HUES6 (cell line): ENCODE measurements around the gene BCKDHB.
"Not testable (repeated sequence)": the region's sequence is repeated elsewhere in the genome, so short reads cannot be mapped to it uniquely, and the experiment has no call there.

Experiments used
- H3K27ac ChIP-seq: 2 replicates; pipeline ENCODE4 v1.7.0; 2013; ENCODE audit warnings: low read depth, mild to moderate bottlenecking, low read length, inconsistent platforms
- H3K27me3 ChIP-seq: 2 replicates; pipeline ENCODE4 v1.6.1; 2013; ENCODE audit warnings: low read length; ENCODE audit not compliant: control insufficient read depth, insufficient read depth
- H3K36me3 ChIP-seq: 2 replicates; pipeline ENCODE4 v1.6.1; 2013; ENCODE audit warnings: low read length; ENCODE audit not compliant: control insufficient read depth, insufficient read depth
- H3K4me1 ChIP-seq: 2 replicates; pipeline ENCODE4 v1.6.1; 2013; ENCODE audit warnings: low read length; ENCODE audit not compliant: control insufficient read depth, insufficient read depth
- H3K4me3 ChIP-seq: 2 replicates; pipeline ENCODE4 v1.5.1; 2013; ENCODE audit warnings: low read depth, low read length
- H3K9ac ChIP-seq: one replicate; pipeline ENCODE4 v1.6.1; 2013; ENCODE audit warnings: mild to moderate bottlenecking, low read length
- H3K9me3 ChIP-seq: 2 replicates; pipeline ENCODE4 v1.6.1; 2013; ENCODE audit warnings: low read depth, low read length; ENCODE audit not compliant: control insufficient read depth, insufficient read depth

Gene BCKDHB

DNA sequence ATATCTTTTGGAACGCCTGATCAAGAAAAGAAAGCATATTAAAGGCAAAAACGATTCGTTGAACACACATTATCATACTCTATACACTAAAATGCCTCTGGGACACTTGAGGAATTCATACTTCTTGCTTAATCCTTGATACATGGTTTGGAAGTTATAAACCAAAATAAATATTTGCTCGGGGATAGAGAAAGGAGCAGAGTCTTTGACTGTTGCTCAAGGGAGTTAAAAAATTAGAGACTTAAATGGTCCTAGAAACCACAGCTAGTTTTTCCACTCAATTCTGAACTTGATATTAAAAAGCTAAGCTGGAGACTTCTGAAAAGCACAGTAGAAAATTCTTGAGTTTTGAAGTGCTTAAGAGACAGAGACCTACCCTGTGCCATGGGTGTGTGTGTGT, 98.9 kb downstream of the BCKDHB start:
- H3K4me1 ChIP-seq: peaks cover 4% of the 10 kb centered on the region; the same call in 1 of the 2 replicates
- H3K4me3 ChIP-seq: no peak overlapping the region
- no peak overlapping the region for H3K9ac ChIP-seq
- H3K9me3 ChIP-seq: no peaks in the 10 kb centered on the region
- H3K27me3 ChIP-seq: no peaks in the 10 kb centered on the region
- H3K27ac ChIP-seq: no peak overlapping the region
- peaks cover 8% of the 10 kb centered on the region; the same call in 1 of the 2 replicates for H3K36me3 ChIP-seq

DNA sequence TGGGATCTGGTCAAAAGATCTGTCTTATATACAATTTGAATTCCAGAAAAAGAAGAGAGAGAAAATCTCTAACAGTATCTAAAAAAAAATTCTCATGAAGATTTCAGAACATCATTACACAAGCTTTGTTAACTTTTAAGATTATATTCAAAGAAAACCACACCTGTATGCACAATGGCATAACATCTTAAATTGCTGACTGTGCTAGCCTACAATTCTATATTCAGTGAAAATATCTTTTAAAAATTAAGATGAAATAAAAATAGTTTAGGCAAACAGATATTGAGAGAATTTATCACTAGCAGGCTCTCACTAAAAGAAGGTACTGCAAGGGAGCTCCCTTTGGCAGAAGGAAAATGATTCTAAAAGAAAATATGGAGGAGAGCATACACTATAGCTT, 100.3 kb downstream of the BCKDHB start:
- no peaks in the 10 kb centered on the region for H3K9me3 ChIP-seq

DNA sequence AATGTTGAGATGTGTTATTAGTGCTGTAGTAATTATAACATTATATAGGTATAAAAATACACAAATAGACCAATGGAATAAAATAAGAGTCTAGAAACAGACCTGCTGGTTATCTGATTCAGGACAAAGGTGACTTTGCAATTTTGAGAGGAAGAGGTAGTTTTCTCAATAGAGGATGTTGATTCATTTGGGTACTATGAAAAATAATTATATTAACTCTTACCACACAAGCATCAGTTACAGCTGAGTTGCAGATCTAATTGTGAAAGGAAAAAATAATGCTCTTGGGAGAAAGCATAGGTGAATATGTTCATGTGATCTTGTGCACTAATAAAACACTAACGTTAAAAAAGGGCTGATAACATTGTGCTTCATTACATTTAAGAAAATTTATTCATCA, 103.0 kb downstream of the BCKDHB start:
- no peak overlapping the region for H3K4me3 ChIP-seq
- H3K9ac ChIP-seq: no peak overlapping the region
- H3K27me3 ChIP-seq: no peaks in the 10 kb centered on the region
- H3K4me1 ChIP-seq: peaks cover 19% of the 10 kb centered on the region
- H3K36me3 ChIP-seq: no peaks in the 10 kb centered on the region
- H3K27ac ChIP-seq: no peak overlapping the region
- H3K9me3 ChIP-seq: no peaks in the 10 kb centered on the region

More for the DNA sequence above, 100.3 kb downstream of the BCKDHB start:
- Histone ChIP-seq H3K36me3 (peaks cover 8% of the 10 kb centered on the region; the same call in 1 of the 2 replicates), H3K27ac (no peak overlapping the region), H3K27me3 (no peaks in the 10 kb centered on the region), H3K4me1 (peaks cover 14% of the 10 kb centered on the region), H3K9ac (no peak overlapping the region), H3K4me3 (no peak overlapping the region)

DNA sequence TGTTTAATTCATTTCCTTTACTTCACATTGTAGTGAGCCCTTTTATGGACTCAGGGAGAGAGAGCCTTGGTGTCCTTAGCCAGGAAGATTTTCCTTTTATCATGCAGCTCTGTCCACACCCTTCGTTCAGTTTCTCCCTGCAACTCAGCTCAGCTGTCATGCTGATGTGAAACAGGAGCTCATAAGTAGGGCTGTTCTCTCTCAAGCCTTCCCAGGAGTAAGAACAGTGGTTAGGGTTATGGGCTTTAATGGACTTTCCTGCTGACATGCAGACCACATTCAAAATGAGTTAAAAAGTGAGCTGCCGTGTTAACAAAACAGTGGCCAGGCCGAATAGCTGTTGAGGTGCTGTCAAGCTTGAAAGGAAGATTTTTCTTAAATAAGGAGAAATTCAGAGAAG, 104.1 kb downstream of the BCKDHB start:
- no peak overlapping the region for H3K9ac ChIP-seq
- no peak overlapping the region for H3K27ac ChIP-seq
- no peak overlapping the region for H3K4me3 ChIP-seq
- no peaks in the 10 kb centered on the region for H3K36me3 ChIP-seq
- H3K27me3 ChIP-seq: no peaks in the 10 kb centered on the region
- H3K9me3 ChIP-seq: no peaks in the 10 kb centered on the region
- peaks cover 19% of the 10 kb centered on the region for H3K4me1 ChIP-seq

DNA sequence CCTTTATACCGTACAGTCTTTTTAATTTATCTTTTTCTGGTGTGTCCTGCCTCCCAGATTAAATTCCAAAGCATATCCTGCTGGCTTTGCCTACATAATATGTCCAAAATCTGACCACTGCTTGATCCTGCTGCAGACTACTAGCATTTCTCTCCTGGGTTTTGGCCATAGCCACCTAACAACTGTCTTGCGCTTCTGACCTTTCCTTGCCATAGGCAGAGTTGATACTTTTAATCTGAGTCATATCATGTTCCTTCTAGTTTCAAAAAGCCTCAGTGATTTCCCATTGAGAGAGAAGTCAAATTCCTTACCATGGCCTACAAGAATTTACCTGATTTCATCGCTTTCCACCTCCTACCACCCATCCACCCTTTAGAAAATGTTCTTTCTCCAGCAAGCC, 104.8 kb downstream of the BCKDHB start:
- Histone ChIP-seq H3K9ac (no peak overlapping the region), H3K4me3 (no peak overlapping the region), H3K27me3 (no peaks in the 10 kb centered on the region), H3K9me3 (no peaks in the 10 kb centered on the region), H3K27ac (no peak overlapping the region; the same call in 1 of the 2 replicates), H3K4me1 (peaks cover 19% of the 10 kb centered on the region), H3K36me3 (no peaks in the 10 kb centered on the region)

DNA sequence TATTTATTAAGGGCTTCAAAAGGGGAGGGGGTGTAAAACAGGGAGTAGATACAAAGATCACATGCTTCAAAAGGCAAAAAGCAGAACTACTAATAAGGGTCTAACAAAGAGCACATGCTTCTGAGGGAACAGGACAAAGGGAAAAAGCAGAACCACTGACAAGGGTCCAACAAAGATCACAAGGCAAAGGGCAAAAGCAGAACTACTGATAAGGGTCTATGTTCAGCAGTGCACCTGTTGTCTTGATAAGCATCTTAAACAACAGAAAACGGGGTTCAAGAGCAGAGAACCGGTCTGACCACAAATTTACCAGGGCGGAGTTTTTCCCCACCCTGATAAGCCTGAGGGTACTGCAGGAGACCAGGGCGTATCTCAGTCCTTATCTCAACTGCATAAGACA, 105.4 kb downstream of the BCKDHB start:
- H3K9me3 ChIP-seq, H3K36me3 ChIP-seq, H3K27me3 ChIP-seq, H3K4me3 ChIP-seq, H3K9ac ChIP-seq, H3K27ac ChIP-seq: not testable (repeated sequence)
- H3K4me1 ChIP-seq: peaks cover 19% of the 10 kb centered on the region

DNA sequence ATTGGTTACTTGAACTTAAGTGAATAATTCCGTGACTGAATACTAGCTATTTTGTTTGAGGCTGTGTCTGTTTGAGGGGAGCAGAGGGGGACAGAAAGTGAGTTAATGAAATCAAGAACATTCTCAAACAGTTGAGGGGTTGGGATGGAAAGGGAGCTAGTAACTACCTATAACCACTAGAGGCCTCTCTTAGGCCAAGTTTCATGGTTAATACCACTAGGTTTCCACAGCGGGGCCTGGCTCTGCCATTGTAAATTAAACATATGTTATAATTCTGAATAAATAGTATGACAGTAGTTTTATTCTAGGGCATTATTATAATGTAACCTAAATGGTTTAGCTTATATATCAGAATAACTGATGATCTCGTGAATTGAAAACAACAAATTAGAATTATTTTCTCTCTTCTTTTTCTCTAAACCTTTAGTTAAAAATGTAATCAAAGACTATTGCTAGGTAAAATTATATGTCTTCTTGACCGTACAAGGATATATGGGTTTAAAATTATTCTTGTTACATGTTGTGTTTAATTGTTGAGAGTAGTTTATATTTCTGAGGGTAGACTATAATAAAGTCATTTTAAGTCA, 108.1 kb downstream of the BCKDHB start:
- Histone ChIP-seq H3K9me3 (no peaks in the 10 kb centered on the region), H3K4me3 (no peak overlapping the region), H3K27me3 (no peaks in the 10 kb centered on the region), H3K27ac (no peak overlapping the region), H3K9ac (no peak overlapping the region), H3K36me3 (no peaks in the 10 kb centered on the region), H3K4me1 (peaks cover 19% of the 10 kb centered on the region)

DNA sequence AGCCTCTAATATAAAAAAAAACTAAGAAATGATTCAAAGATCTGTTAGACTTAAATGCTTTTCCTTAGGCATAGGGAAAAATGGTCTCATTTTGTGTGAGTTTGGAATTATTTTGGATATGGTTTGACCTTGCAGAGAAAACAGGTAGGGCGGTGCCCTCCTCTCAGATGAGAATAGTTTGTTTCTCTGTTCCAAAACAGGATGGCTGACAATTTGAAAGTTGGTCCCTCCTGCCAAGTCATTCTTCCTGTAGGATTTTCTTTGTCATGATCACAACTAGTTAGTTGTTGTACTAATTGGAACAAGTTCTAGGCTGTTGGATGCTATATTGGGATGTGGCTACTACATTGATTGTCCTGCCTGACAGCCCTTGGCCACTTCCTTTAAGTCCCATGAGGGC, 108.6 kb downstream of the BCKDHB start:
- H3K9me3 ChIP-seq: no peaks in the 10 kb centered on the region
- peaks cover 17% of the 10 kb centered on the region for H3K4me1 ChIP-seq
- no peaks in the 10 kb centered on the region for H3K27me3 ChIP-seq
- no peaks in the 10 kb centered on the region for H3K36me3 ChIP-seq
- no peak overlapping the region for H3K9ac ChIP-seq
- H3K4me3 ChIP-seq: no peak overlapping the region
- no peak overlapping the region for H3K27ac ChIP-seq

DNA sequence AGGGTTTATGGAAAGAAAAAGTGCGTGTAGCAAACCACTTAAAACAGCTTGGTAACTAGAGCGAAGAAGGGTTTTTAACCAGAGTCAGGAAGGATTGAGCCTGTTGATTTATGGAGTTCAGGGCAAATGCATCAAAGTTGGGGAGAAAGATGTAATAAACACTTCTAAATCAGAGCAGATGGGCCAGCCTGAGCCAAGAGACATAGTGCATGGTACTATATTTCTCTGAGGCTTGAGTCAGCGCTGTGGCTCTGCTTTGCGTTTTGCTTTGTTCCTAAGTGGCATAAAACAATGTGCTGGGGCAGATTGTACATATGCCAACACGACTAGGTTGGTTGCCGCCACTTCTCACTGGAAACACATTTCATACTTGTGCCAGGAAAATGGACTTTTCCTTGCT, 111.3 kb downstream of the BCKDHB start:
- Histone ChIP-seq H3K4me3 (no peak overlapping the region), H3K9me3 (no peaks in the 10 kb centered on the region), H3K9ac (no peak overlapping the region), H3K4me1 (peaks cover 4% of the 10 kb centered on the region; the same call in 1 of the 2 replicates), H3K27ac (no peak overlapping the region), H3K36me3 (no peaks in the 10 kb centered on the region), H3K27me3 (no peaks in the 10 kb centered on the region)

DNA sequence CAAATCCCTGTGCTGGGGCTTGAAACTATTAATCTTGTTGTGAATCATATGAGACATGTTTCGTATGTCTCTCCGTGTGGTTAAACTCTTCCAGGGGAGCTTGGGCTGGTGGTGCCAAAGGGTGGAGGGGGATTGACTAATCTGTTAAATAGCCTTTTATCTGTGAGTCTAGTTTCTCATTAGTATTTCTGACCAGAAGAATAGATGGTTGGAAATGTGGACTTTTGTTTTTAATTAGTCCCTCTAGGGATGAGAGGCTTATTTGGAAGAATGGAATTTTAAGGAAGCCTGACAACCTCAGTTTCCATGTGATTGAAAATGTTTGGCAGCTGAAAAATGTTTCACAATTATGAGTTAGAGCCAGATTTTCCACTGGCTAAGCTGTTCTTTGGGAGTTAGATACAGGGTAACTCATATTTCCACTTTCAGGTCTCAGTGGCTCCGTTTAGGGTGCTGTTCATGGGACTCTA, 117.3 kb downstream of the BCKDHB start:
- no peaks in the 10 kb centered on the region for H3K27me3 ChIP-seq
- H3K9me3 ChIP-seq: no peaks in the 10 kb centered on the region
- peaks cover 6% of the 10 kb centered on the region; the same call in 1 of the 2 replicates for H3K4me1 ChIP-seq
- H3K27ac ChIP-seq: no peak overlapping the region
- H3K9ac ChIP-seq: no peak overlapping the region
- H3K36me3 ChIP-seq: no peaks in the 10 kb centered on the region
- no peak overlapping the region for H3K4me3 ChIP-seq

DNA sequence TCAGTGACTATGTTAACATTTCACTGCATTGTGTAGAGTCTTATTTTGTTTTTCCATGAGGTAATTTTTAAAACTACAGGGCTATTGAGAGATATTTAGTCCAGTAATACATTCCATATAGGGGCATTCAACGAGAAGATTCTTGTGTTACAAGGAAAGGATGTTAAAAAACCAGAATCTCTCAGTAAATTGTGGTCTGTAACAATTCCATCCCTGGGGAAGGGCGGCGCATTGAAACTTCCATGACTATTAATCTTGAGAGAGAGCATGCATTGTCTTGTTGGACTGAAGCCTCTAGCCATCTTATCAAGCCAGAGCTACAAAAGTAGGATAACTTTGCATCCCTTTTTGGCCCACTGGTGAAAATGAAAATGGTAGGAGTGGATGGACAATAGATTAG, 119.7 kb downstream of the BCKDHB start:
- no peaks in the 10 kb centered on the region for H3K36me3 ChIP-seq
- no peaks in the 10 kb centered on the region for H3K9me3 ChIP-seq
- no peak overlapping the region for H3K4me3 ChIP-seq
- H3K4me1 ChIP-seq: peaks cover 6% of the 10 kb centered on the region; the same call in 1 of the 2 replicates
- no peaks in the 10 kb centered on the region for H3K27me3 ChIP-seq
- no peak overlapping the region for H3K9ac ChIP-seq
- no peak overlapping the region for H3K27ac ChIP-seq
